ACC112 (cell line): ENCODE measurements around the gene KRI1.
"Not testable (repeated sequence)": the region's sequence is repeated elsewhere in the genome, so short reads cannot be mapped to it uniquely, and the experiment has no call there.

Experiments
- H2AFZ ChIP-seq: fragments of 200-600 bp; sonication (generic); one replicate; pipeline ENCODE4 v1.6.0; 2017; ENCODE audit warnings: antibody characterized with exemption, low read length; ENCODE audit not compliant: unreplicated experiment
- H3K27ac ChIP-seq: fragments of 200-600 bp; sonication (generic); 2 replicates; pipeline ENCODE4 v1.5.1; 2014; ENCODE audit warnings: low read depth, mild to moderate bottlenecking, antibody characterized with exemption, low read length, moderate library complexity
- H3K27me3 ChIP-seq: fragments of 200-600 bp; sonication (generic); 2 replicates; pipeline ENCODE4 v1.6.1; 2014; ENCODE audit warnings: mild to moderate bottlenecking, antibody characterized with exemption, low read length, moderate library complexity, mixed read lengths; ENCODE audit not compliant: insufficient read depth
- H3K36me3 ChIP-seq: fragments of 200-600 bp; sonication (generic); 2 replicates; pipeline ENCODE4 v1.6.1; 2016; ENCODE audit warnings: mild to moderate bottlenecking, antibody characterized with exemption, low read length, moderate library complexity, mixed read lengths; ENCODE audit not compliant: insufficient read depth
- H3K4me1 ChIP-seq: fragments of 200-600 bp; sonication (generic); one replicate; pipeline ENCODE4 v1.6.1; 2016; ENCODE audit warnings: low read length, mixed read lengths; ENCODE audit not compliant: insufficient read depth, unreplicated experiment, control insufficient read depth
- H3K4me3 ChIP-seq: fragments of 200-600 bp; sonication (generic); 2 replicates; pipeline ENCODE4 v1.5.1; 2014; ENCODE audit warnings: mild to moderate bottlenecking, low read depth, low read length
- H3K79me2 ChIP-seq: fragments of 200-600 bp; sonication (generic); one replicate; pipeline ENCODE4 v1.6.0; 2016; ENCODE audit warnings: low read length; ENCODE audit not compliant: control insufficient read depth, unreplicated experiment, insufficient read depth

KRI1 gene

DNA sequence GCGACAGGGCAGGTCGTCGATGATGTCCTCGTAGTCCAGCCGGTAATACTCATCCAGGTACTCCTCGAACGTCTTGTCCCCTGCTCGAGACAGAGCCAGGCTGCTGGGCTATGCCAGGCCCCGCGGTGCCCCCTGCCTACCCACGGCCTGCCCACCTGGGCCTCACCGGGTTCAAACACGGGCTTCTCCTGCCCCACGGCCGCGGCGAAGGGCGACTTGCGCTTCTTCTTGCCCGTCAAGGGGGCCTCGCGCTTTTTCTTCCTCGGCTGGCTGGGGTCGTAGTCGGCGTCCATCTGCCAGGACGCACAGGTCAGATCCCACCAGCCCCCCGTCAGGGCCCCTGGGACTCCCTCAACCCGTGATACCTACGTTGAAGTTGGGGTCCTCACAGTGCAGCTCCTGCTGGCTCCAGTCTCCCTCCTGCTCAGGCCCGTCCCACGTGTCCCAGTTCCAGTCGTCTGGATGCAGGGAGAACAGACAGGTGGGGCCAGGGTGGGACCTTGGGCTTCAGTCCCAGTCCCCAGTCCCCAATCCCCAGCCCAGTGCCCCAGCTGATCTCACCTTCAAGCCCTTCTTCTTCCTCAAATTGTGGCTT is 8.1 kb downstream of the KRI1 start:
- H3K4me3 ChIP-seq: no peak overlapping the region
- no peaks in the 10 kb centered on the region for H3K27me3 ChIP-seq
- no peak overlapping the region for H2AFZ ChIP-seq
- H3K79me2 ChIP-seq: peaks cover 2% of the 10 kb centered on the region
- no peaks in the 10 kb centered on the region for H3K4me1 ChIP-seq
- peaks cover 4% of the 10 kb centered on the region for H3K36me3 ChIP-seq
- H3K27ac ChIP-seq: no peak overlapping the region

DNA sequence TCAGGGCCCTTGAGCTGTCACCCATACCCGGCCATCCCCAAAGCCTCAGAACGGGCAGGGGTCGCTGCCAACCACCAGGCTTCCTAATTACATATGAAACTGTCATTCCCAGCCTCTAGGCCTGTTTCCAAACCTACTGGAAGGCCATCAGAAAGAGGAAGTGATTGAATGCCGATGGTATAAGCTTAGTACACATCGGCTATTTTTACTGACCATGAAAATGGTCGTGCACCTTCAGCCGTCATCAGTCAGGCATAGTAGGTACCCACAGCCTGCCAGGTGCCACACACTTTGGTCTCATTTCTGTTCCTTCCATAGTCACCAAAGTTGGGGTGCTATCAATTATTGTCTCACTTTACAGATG is 10.2 kb downstream of the KRI1 start:
- Histone ChIP-seq H3K36me3 (peaks cover 9% of the 10 kb centered on the region), H3K27ac (no peak overlapping the region), H3K79me2 (no peaks in the 10 kb centered on the region), H3K4me1 (no peaks in the 10 kb centered on the region), H2AFZ (no peak overlapping the region), H3K27me3 (no peaks in the 10 kb centered on the region), H3K4me3 (no peak overlapping the region)

DNA sequence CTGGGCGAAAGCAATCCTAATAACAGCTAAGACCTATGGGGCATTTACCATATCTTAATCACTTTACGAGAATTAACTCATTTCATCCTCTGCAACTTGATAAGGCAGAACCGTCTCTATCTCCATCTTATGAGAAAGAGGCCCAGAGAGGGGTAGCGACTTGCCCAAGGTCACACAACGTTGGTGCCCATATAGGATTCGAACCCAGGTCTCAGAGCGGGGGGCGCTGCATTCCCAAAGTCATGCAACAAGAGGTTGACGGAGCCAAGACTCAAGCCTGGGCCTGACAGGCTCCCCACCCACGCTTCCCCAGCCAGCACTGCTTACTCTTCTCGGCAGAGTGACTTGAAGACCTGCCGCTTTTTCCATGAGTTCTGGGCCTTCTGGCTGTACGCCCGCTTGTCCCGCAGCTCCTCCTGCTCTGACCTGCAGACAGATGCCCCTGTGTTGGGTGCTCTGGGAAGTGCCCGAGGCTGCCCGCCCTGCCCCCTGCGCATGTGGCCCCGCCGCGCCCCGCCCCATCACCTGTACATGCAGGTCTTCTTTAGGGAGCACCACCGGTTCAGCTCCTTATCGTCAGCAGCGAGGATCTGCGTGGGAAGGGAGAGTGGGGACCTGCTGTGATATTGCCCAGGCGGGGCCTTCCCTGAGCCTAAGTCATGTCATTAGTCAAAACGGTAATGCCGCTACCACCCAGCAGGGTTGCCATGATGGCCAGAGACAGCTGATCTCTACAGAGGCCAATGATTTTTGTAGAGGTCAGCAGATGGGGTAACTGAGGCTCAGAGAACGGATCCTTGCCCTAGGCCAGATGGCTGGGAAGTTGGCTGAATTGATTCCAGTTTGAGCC is 10.8 kb downstream of the KRI1 start:
- Histone ChIP-seq H2AFZ (no peak overlapping the region), H3K27me3 (no peaks in the 10 kb centered on the region), H3K27ac (no peak overlapping the region), H3K4me3 (no peak overlapping the region), H3K4me1 (no peaks in the 10 kb centered on the region), H3K36me3 (peaks cover 9% of the 10 kb centered on the region), H3K79me2 (no peaks in the 10 kb centered on the region)

DNA sequence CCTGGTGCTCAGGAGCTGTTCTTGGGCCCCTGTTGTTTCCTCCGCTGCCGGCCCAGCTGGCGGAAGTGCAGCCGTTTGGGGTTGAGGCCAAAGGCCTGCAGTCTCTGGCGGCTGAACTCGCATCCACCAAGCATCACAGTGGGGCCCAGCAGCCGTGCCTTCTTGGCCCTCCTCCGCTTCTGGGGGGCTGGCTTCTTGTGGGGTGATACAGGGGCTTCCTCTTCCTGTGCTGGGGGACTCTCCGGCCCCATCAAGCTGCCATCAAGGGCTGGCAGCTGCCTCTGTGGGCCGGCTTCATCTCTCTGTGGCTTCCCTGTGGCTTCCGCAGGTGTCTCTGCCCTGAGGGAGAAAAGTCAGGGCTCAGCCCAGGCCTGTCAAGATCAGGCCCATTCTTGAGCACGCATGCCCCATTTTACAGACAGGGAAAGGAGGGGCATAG is 11.8 kb downstream of the KRI1 start:
- H2AFZ ChIP-seq: no peak overlapping the region
- H3K27ac ChIP-seq: no peak overlapping the region
- H3K36me3 ChIP-seq: peaks cover 9% of the 10 kb centered on the region
- no peaks in the 10 kb centered on the region for H3K4me1 ChIP-seq
- H3K27me3 ChIP-seq: no peaks in the 10 kb centered on the region
- H3K4me3 ChIP-seq: no peak overlapping the region
- H3K79me2 ChIP-seq: no peaks in the 10 kb centered on the region

DNA sequence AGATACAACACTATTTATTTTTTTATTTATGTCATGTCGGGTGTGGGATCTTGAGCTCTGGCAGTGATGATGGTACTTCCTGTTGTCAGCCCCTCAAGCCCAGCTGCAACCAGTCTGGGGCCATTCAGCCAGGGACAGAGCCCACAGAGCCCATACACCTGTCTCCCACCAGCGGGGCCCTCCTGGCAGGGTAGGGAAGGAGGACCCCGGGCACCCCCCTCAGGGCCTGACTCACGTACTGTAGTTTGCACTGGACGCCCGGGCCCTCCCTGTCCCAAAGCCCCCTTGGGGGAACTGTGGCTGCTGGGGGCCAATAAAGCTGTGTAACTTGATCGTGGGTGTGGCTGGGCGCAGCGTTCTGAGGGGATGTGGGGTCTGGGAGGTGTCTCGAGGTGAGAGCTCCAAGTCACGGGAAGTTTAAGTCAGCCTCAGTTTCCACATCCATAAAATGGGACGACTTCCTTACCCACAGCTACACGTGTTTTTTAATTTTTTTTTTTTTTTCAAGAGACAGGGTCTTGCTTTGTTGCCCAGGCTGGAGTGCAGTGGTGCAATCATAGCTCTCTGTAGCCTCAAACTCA is 12.6 kb downstream of the KRI1 start:
- Histone ChIP-seq H3K79me2 (no peaks in the 10 kb centered on the region), H2AFZ (no peak overlapping the region), H3K27ac (no peak overlapping the region), H3K4me3 (no peak overlapping the region), H3K36me3 (peaks cover 9% of the 10 kb centered on the region), H3K27me3 (no peaks in the 10 kb centered on the region), H3K4me1 (no peaks in the 10 kb centered on the region)

DNA sequence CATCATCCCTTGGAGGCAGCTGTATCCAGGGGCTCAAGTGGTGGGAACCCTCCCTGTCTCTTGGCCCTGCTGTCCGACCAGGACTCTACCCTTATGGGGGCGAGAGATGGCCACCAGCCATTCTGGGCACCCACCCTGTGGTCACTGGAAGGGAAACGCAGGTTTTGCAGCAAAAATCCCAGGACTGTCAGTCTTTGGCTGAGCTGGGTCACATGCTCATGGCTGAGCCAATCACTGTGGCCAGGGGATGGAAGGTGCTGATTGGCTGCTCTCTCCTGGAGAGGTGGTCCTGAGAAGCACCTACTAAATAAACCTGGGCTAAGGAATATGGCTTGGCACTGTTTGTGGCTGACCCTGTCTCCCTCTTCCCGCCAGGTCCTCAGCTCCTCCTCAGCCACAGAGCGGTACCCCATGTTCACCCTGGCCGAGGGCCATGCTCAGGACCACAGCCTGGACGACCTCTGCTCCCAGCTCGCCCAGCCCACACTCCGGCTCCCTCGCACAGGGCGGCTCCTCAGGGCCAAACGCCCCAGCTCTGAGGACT is 13.2 kb downstream of the KRI1 start:
- Histone ChIP-seq H3K4me1 (no peaks in the 10 kb centered on the region), H3K27ac (no peak overlapping the region), H3K36me3 (peaks cover 9% of the 10 kb centered on the region), H2AFZ (no peak overlapping the region), H3K27me3 (no peaks in the 10 kb centered on the region), H3K79me2 (no peaks in the 10 kb centered on the region), H3K4me3 (no peak overlapping the region)

DNA sequence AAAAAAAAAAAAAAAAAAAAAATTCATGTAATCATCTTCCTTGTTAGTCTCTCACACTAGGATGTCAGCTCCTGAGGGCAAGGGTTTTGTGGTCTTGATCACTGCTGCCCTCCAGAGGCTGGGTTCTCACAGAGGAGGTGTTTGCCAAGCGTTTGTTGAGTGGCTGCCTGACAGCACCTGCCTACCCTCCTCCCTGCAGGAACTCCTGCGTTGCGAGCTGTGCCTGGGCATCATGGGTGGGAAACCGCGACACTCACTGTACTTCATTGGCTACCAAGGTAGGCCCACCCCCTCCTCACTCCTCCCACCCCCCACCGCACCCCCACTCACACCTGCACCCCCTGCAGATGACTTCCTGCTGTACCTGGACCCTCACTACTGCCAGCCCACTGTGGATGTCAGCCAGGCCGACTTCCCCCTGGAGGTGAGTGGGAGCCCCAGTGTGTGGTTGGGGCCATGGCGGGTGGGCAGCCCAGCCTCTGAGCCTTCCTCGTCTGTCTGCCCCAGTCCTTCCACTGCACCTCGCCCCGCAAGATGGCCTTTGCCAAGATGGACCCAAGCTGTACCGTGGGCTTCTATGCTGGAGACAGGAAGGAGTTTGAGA is 14.0 kb downstream of the KRI1 start:
- Histone ChIP-seq H3K79me2 (no peaks in the 10 kb centered on the region), H3K4me3 (no peak overlapping the region), H3K36me3 (peaks cover 9% of the 10 kb centered on the region), H3K4me1 (no peaks in the 10 kb centered on the region), H3K27ac (no peak overlapping the region), H3K27me3 (no peaks in the 10 kb centered on the region), H2AFZ (no peak overlapping the region)

DNA sequence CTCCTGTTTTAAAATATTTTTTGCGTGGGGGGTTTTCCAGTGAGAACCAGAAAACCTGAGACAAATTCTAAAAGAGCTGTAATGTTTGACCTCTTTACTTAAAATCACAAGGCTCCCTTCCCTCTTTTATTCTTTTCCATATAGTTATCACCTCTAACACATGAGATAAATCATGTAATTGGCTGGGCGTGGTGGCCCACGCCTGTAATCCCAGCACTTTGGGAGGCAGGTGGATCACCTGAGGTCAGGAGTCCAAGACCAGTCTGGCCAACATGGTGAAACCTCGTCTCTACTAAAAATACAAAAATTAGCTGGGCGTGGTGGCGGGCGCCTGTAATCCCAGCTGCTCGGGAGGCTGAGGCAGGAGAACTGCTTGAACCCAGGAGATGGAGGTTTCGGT is 14.8 kb downstream of the KRI1 start:
- not testable (repeated sequence) for H2AFZ ChIP-seq, H3K4me1 ChIP-seq, H3K4me3 ChIP-seq, H3K36me3 ChIP-seq, H3K27me3 ChIP-seq, H3K79me2 ChIP-seq, H3K27ac ChIP-seq

DNA sequence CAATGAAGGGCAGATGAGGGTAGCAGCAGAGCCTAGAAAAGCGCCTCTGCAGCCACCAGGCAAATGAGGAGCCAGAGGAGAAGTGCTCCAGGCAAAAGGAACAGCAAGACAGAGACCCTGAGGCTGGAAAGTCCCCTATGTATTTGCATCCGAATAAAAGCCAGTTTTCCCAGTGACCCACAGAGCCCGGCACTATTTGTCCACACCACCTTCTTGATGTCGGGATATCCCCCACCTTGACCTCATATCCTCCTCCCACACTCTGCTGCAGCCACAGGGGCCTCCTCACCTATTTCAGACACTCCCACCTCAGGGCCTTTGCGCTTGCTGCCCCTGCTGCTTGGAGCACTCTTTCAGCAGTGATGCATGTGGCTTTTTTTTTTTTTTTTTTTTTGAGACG is 15.5 kb downstream of the KRI1 start:
- Histone ChIP-seq H3K4me3 (no peak overlapping the region), H3K36me3 (peaks cover 9% of the 10 kb centered on the region), H3K27me3 (no peaks in the 10 kb centered on the region), H3K4me1 (no peaks in the 10 kb centered on the region), H3K79me2 (no peaks in the 10 kb centered on the region), H3K27ac (no peak overlapping the region), H2AFZ (no peak overlapping the region)

DNA sequence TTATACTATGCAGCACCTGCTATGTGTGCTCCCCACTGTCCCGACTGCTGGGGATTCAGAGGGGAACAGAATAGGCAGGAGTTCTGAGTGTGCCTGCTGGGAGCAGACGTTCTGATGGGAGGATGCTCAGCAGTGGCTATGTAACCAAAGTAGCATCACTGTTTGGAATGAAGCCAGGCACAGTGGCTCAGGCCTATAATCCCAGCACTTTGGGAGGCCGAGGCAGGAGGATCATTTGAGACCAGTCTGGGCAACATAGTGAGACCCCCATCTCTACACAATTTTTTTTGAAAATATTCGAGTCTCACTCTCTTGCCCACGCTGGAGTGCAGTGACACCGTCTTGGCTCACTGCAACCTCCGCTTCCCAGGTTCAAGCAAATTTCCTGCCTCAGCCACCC is 16.1 kb downstream of the KRI1 start:
- Histone ChIP-seq H3K4me3 (no peak overlapping the region), H3K27ac (no peak overlapping the region), H3K36me3 (peaks cover 9% of the 10 kb centered on the region), H3K4me1 (no peaks in the 10 kb centered on the region), H3K27me3 (no peaks in the 10 kb centered on the region), H2AFZ (no peak overlapping the region), H3K79me2 (no peaks in the 10 kb centered on the region)
